ENCODE results near the gene PTP4A2. TPM values are rescaled to one million over a fixed set of nuclear protein-coding genes. Genes with fewer than 3 reads are reported as not detected.

Gene PTP4A2
- total RNA-seq, 4 donors from 2014 or later = 127 to 184 (median 159) TPM

DNA sequence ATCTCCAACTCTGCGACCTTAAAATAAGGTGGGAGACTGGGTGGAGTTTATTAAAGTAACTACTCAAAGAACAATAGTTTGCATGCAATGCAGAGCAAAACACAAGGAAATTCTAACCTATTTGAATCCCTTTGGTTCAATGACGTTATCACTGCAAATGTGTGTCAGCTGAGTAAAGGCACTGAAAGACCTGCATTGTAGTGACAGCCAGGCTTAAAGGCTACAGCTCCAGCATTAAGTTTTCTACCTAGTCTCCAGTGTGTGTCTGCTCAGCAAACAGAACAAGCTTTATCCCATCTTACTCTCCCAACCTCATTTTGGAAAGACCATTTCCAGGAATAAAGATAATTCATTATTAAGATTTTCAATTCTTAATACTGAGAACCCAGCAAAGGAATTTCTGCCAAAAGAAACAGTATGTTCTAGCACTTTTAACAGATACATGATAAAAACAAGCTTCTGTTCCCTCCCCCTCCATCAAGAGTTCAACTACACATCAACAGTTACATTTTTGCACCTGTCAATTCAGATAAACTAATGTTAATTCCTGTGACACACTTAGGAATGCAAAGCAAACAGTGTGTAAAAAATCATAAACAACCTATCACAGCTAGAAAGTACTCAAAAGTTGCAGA is 14.2 kb downstream of the PTP4A2 start:
- no peak for TF ChIP-seq POLR2A (IDR thresholded peaks at IDR 0.05)
- TF ChIP-seq, protein P1, sequence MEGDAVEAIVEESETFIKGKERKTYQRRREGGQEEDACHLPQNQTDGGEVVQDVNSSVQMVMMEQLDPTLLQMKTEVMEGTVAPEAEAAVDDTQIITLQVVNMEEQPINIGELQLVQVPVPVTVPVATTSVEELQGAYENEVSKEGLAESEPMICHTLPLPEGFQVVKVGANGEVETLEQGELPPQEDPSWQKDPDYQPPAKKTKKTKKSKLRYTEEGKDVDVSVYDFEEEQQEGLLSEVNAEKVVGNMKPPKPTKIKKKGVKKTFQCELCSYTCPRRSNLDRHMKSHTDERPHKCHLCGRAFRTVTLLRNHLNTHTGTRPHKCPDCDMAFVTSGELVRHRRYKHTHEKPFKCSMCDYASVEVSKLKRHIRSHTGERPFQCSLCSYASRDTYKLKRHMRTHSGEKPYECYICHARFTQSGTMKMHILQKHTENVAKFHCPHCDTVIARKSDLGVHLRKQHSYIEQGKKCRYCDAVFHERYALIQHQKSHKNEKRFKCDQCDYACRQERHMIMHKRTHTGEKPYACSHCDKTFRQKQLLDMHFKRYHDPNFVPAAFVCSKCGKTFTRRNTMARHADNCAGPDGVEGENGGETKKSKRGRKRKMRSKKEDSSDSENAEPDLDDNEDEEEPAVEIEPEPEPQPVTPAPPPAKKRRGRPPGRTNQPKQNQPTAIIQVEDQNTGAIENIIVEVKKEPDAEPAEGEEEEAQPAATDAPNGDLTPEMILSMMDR (IDR thresholded peaks at IDR 0.05) = no peak
- TF ChIP-seq EP300 (IDR thresholded peaks at IDR 0.05) = no peak
- Histone ChIP-seq H3K9me3 (peaks cover 0 to 3% (median 0%) of the 10 kb centered on the region in 4 donors), H3K4me3 (no peak overlapping the region), H3K27ac (peak overlapping the region in 2 of 4 donors; percentile 49 to 60), H3K27me3 (no peaks in the 10 kb centered on the region), H3K36me3 (peaks cover 0 to 8% (median 0%) of the 10 kb centered on the region in 3 donors), H3K4me1 (peaks cover 0 to 83% (median 73%) of the 10 kb centered on the region in 4 donors)
- 36% methylated on average over 2 of the region's 2 CpGs for WGBS, 2 donors
- no peak for DNase-seq (ENCODE audit: low spot score in 2 of 2)

- peak overlapping the region in 2 of 4 donors; percentile 62 to 67 for H3K27ac ChIP-seq
- TF ChIP-seq EP300 (IDR thresholded peaks at IDR 0.05) (no peak), POLR2A (IDR thresholded peaks at IDR 0.05) (no peak)
- TF ChIP-seq, protein P1 (IDR thresholded peaks at IDR 0.05) = no peak
- WGBS, 2 donors = 47 to 53% methylated on average over 2 of the region's 2 CpGs
- H3K4me1 ChIP-seq = peaks cover 0 to 53% (median 47%) of the 10 kb centered on the region in 4 donors
- H3K36me3 ChIP-seq = peaks cover 0 to 27% (median 0%) of the 10 kb centered on the region in 3 donors
- H3K9me3 ChIP-seq = peaks cover 0 to 3% (median 0%) of the 10 kb centered on the region in 4 donors
- H3K4me3 ChIP-seq = no peak overlapping the region
- DNase-seq (ENCODE audit: low spot score in 2 of 2) = no peak
- no peaks in the 10 kb centered on the region for H3K27me3 ChIP-seq
Observed at GRCh38 chr1:31920956-31921355, 17.2 kb downstream of the PTP4A2 start.

- H3K36me3 ChIP-seq = peaks cover 0 to 41% (median 0%) of the 10 kb centered on the region in 3 donors
- H3K27ac ChIP-seq = no peak overlapping the region
- no peaks in the 10 kb centered on the region for H3K27me3 ChIP-seq
- peaks cover 0 to 3% (median 0%) of the 10 kb centered on the region in 4 donors for H3K9me3 ChIP-seq
- TF ChIP-seq EP300 (IDR thresholded peaks at IDR 0.05) (no peak), POLR2A (IDR thresholded peaks at IDR 0.05) (no peak)
- TF ChIP-seq, protein P1 (IDR thresholded peaks at IDR 0.05) = no peak
- DNase-seq (ENCODE audit: low spot score in 2 of 2) = no peak
- 93 to 94% methylated on average over 10 of the region's 10 CpGs for WGBS, 2 donors
- H3K4me1 ChIP-seq = peaks cover 0 to 46% (median 35%) of the 10 kb centered on the region in 4 donors
- H3K4me3 ChIP-seq = no peak overlapping the region
Observed at GRCh38 chr1:31919591-31919990, 18.6 kb downstream of the PTP4A2 start.

DNA sequence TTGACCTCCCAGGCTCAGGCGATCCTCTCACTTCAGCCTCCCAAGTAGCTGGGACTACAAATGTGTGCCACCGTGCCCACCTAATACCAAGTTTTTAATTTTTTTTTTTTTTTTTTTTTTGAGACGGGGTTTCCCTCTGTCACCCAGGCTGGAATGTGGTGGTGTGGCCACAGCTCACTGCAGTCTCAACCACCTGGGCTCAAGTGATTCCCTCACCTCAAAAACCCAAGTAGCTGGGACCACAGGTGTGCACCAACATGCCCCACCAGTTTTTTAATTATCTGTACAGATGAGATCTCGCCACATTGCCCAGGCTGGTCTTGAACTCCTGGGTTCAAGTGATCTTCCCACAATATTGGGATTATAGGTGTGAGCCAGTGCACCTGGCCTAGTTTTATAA is 22.7 kb downstream of the PTP4A2 start:
- no peak for TF ChIP-seq EP300 (IDR thresholded peaks at IDR 0.05)
- TF ChIP-seq POLR2A (IDR thresholded peaks at IDR 0.05) = no peak
- TF ChIP-seq, protein P1 (IDR thresholded peaks at IDR 0.05) = no peak
- no peak for DNase-seq (ENCODE audit: low spot score in 2 of 2)

GRCh38 chr1:31913968-31914367 is 24.2 kb downstream of the PTP4A2 start:
- no peaks in the 10 kb centered on the region for H3K27me3 ChIP-seq
- H3K4me3 ChIP-seq = no peak overlapping the region
- DNase-seq (ENCODE audit: low spot score in 2 of 2) = no peak
- no peak overlapping the region for H3K27ac ChIP-seq
- no peaks in the 10 kb centered on the region for H3K9me3 ChIP-seq
- WGBS, 2 donors = 89 to 97% methylated on average over 3 of the region's 3 CpGs
- TF ChIP-seq POLR2A (IDR thresholded peaks at IDR 0.05) (no peak), EP300 (IDR thresholded peaks at IDR 0.05) (no peak)
- TF ChIP-seq, protein P1 (IDR thresholded peaks at IDR 0.05) = no peak
- peaks cover 0 to 71% (median 0%) of the 10 kb centered on the region in 3 donors for H3K36me3 ChIP-seq
- peaks cover 0 to 45% (median 8%) of the 10 kb centered on the region in 4 donors for H3K4me1 ChIP-seq

More for the DNA sequence above, 22.7 kb downstream of the PTP4A2 start:
- H3K27me3 ChIP-seq = no peaks in the 10 kb centered on the region
- 89 to 95% methylated on average over 4 of the region's 4 CpGs for WGBS, 2 donors
- peaks cover 0 to 37% (median 5%) of the 10 kb centered on the region in 4 donors for H3K4me1 ChIP-seq
- H3K9me3 ChIP-seq = peaks cover 0 to 3% (median 0%) of the 10 kb centered on the region in 4 donors
- no peak overlapping the region for H3K27ac ChIP-seq
- no peak overlapping the region for H3K4me3 ChIP-seq
- H3K36me3 ChIP-seq = peaks cover 0 to 65% (median 0%) of the 10 kb centered on the region in 3 donors

All from tibial nerve (tissue), 4 donors.